Transverse colon (tissue), 4 donors: ENCODE data around the gene AUNIP.

ENCODE experiments used
- CTCF ChIP-seq, 5 experiments: fragments of 200-600 bp in 3 of 5; fragments of 450-650 bp in 2 of 5; sonication (generic) in 3 of 5; IDR thresholded peaks; 1 replicate in 2 of 5; 2 replicates in 3 of 5; pipeline ENCODE4 v1.5.1; 2016 to 2017; ENCODE audit warnings: antibody characterized with exemption in 5 of 5, inconsistent platforms in 3 of 5, mild to moderate bottlenecking in 2 of 5, moderate library complexity in 1 of 5
- POLR2A ChIP-seq: fragments of 450-650 bp; IDR thresholded peaks from one replicate; pipeline ENCODE4 v1.6.1; 2016; ENCODE audit warnings: antibody characterized with exemption, mild to moderate bottlenecking, moderate library complexity
- POLR2AphosphoS5 ChIP-seq, 3 donors: sonication (generic); formaldehyde crosslinking; IDR thresholded peaks; one replicate each; pipeline ENCODE4 v1.6.1; 2016; ENCODE audit warnings: antibody characterized with exemption in 3 of 3

GRCh38 chr1:25804244-25804963, 54.9 kb downstream of the AUNIP start:
- TF ChIP-seq CTCF (IDR thresholded peaks at IDR 0.05) = no peak
- no peak for TF ChIP-seq POLR2AphosphoS5 (IDR thresholded peaks at IDR 0.05)
- TF ChIP-seq POLR2A = no peak
